ENCODE data around the gene ZNF749. TPM values are rescaled to one million over a fixed set of nuclear protein-coding genes. Genes with fewer than 3 reads are reported as not detected.

ZNF749 gene
- total and polyA plus RNA-seq, 2 of the 8 experiments (the other 6 are each of a cell fraction or from before 2014, with no cell fraction given), result 15.2 to 24.4 TPM

DNA sequence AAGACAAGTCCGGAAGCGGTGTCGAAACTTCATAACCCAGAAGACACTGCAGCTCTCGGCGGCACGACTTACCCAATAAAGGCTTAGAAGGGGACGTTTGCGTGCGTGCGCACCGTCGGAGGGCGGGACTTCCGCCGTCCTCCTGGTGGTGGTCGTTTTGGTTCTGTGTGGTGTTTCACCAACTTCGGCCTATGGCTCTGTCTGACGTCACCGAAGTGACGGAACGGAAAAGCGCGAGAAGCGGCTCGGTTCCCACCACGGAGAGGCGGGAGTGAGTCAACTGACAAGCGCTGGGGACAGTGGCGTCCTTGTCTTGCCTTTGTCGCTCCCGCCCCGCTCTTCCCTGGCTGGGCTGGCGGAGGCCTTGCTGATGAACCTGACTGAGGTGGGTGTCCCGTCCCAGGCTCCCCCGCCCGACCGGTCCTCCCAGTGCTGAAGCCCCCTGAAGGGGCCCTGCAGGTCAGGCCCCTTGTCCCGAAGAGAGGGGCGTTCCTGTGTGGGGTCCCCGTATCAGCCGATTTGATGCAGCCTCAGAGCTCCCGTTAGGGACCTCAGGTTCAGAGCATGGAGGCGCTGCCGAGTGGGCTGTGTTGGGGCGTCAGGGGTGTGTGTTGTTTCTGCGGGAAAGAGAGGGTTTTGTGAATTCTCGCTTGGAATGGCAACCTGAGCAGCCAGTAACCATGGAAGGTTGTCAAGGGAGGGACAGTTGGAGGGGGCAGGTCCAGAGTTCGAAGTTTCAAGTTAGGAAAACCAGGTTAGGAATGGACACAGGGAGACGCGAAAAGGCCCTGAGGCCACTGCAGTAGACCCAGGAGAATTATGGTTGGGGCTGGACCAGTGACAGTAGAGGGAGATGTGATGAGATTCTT lies 45.2 kb upstream of the ZNF749 start, which contains the start of gene ZNF548 (continued):
- TF ChIP-seq NRF1 (IDR thresholded peaks at IDR 0.05; ENCODE audit: low read depth, low read length), result peak; percentile 49; the same call in 1 of the 2 replicates
- no peak for TF ChIP-seq CHD1 (IDR thresholded peaks at IDR 0.05; ENCODE audit: low read depth, low read length)
- TF ChIP-seq RAD21 (IDR thresholded peaks at IDR 0.05 in 1 of 2, conservative IDR thresholded peaks at IDR 0.05 in 1 of 2; ENCODE audit: low read depth in 2 of 2, low read length in 2 of 2), result no peak; a peak in 1 of 4 replicates
- TF ChIP-seq MAX (IDR thresholded peaks at IDR 0.05), result no peak
- no peak for TF ChIP-seq RFX5 (IDR thresholded peaks at IDR 0.05; ENCODE audit: borderline replicate concordance, low read depth, low read length)
- TF ChIP-seq POLR2A (IDR thresholded peaks at IDR 0.05; ENCODE audit: control extremely low read depth in 1 of 2, low read depth in 2 of 2, low read length in 2 of 2), result peak in 1 of 2 experiments; percentile 71; a peak in 1 of 3 replicates
- TF ChIP-seq CBX8 (IDR thresholded peaks at IDR 0.05; ENCODE audit: borderline replicate concordance, low read depth, low read length), result no peak
- TF ChIP-seq RBBP5 (IDR thresholded peaks at IDR 0.05; ENCODE audit: borderline replicate concordance, low read depth, low read length), result no peak; the same call in 1 of the 2 replicates
- TF ChIP-seq SP4 (IDR thresholded peaks at IDR 0.05; ENCODE audit: low read length), result no peak
- no peak for TF ChIP-seq TCF12 (IDR thresholded peaks at IDR 0.05; ENCODE audit: low read depth, low read length)
- TF ChIP-seq SP2 (IDR thresholded peaks at IDR 0.05; ENCODE audit: low read length), result peak; percentile 28; the same call in 1 of the 2 replicates
- no peak for TF ChIP-seq EGR1 (IDR thresholded peaks at IDR 0.05; ENCODE audit: borderline replicate concordance, low read depth, low read length)
- TF ChIP-seq SP1 (IDR thresholded peaks at IDR 0.05; ENCODE audit: low read depth, low read length), result peak; percentile 69
- 0 out of 2 replicates have a peak, but pooled peaks have one; percentile 47 for TF ChIP-seq JUN (IDR thresholded peaks at IDR 0.05; ENCODE audit: low read depth, low read length)
- TF ChIP-seq NANOG (IDR thresholded peaks at IDR 0.05; ENCODE audit: insufficient read depth, low read depth, low read length, poor library complexity, severe bottlenecking), result no peak
- no peak for TF ChIP-seq RXRA (IDR thresholded peaks at IDR 0.05; ENCODE audit: insufficient read depth, low read depth, low read length)
- TF ChIP-seq ZNF274 (IDR thresholded peaks at IDR 0.05; ENCODE audit: borderline replicate concordance, extremely low read depth, low read length), result no peak
- TF ChIP-seq CTBP2 (IDR thresholded peaks at IDR 0.05; ENCODE audit: borderline replicate concordance, insufficient read depth, insufficient read length, low read length), result peak; percentile 20
- peak; percentile 68; the same call in 1 of the 2 replicates for TF ChIP-seq SIX5 (IDR thresholded peaks at IDR 0.05; ENCODE audit: low read depth, low read length)
- TF ChIP-seq TEAD4 (IDR thresholded peaks at IDR 0.05; ENCODE audit: low read depth, low read length), result no peak
- TF ChIP-seq YY1 (IDR thresholded peaks at IDR 0.05; ENCODE audit: low read depth, low read length), result no peak; the same call in 1 of the 2 replicates
